DMS53 treated with DMSO at 0.1 percent for 48 hours (cell line): Measurements from ENCODE around the gene ALPK3.

Source experiments
- DNase-seq: peaks from one replicate; lab custom pipeline; 2025; ENCODE audit not compliant: unreplicated experiment; lab: John Stamatoyannopoulos, UW

The ALPK3 gene, protein sequence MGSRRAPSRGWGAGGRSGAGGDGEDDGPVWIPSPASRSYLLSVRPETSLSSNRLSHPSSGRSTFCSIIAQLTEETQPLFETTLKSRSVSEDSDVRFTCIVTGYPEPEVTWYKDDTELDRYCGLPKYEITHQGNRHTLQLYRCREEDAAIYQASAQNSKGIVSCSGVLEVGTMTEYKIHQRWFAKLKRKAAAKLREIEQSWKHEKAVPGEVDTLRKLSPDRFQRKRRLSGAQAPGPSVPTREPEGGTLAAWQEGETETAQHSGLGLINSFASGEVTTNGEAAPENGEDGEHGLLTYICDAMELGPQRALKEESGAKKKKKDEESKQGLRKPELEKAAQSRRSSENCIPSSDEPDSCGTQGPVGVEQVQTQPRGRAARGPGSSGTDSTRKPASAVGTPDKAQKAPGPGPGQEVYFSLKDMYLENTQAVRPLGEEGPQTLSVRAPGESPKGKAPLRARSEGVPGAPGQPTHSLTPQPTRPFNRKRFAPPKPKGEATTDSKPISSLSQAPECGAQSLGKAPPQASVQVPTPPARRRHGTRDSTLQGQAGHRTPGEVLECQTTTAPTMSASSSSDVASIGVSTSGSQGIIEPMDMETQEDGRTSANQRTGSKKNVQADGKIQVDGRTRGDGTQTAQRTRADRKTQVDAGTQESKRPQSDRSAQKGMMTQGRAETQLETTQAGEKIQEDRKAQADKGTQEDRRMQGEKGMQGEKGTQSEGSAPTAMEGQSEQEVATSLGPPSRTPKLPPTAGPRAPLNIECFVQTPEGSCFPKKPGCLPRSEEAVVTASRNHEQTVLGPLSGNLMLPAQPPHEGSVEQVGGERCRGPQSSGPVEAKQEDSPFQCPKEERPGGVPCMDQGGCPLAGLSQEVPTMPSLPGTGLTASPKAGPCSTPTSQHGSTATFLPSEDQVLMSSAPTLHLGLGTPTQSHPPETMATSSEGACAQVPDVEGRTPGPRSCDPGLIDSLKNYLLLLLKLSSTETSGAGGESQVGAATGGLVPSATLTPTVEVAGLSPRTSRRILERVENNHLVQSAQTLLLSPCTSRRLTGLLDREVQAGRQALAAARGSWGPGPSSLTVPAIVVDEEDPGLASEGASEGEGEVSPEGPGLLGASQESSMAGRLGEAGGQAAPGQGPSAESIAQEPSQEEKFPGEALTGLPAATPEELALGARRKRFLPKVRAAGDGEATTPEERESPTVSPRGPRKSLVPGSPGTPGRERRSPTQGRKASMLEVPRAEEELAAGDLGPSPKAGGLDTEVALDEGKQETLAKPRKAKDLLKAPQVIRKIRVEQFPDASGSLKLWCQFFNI (N-terminal part only)

GRCh38 chr15:84816694-84817465 lies at the start of gene ALPK3:
Gene ALPK3 (plus strand): TSS chr15:84817356. CDS start chr15:84817453, 97 bp downstream.
- DNase-seq = peak; percentile 13

DNA sequence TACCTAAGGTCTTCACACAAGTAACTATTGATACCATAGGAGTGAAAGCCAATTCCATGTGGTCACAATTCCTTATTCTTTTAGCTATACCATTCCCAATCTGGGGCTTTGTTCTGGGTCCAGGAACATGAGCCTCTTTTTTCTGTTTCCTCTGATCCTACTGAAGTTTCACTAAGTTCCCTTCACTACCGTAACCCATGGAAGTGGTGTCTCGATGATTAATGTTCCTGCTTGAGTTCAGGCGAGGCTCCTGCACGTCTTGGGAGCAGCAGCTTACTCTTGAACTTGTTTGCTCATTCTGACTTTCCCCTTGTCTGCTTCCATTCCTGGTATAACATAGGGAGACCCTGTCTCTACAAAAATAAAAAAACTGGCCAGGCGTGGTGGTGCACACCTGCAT lies 45.1 kb upstream of the ALPK3 start:
- no peak for DNase-seq

DNA sequence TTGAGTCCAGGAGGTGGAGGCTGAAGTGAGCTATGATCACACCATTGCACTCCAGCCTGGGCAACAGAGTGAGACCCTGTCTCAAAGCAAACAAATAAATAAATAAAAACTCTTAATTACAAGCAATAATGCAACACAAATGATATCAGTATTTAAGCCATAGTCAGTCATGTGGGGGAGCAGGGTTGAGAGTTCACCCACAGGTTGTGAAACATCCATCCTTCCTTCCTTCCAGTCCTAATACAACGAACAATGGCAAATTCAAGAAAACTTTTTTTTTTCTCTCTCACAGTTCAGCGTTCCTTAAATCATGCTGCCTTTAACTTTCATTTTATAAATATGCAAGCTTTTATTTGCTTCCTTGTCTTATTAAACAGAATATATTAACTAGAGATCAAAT lies 44.7 kb upstream of the ALPK3 start:
- no peak for DNase-seq

GRCh38 chr15:84773716-84774115 lies 43.4 kb upstream of the ALPK3 start:
- no peak for DNase-seq

DNA sequence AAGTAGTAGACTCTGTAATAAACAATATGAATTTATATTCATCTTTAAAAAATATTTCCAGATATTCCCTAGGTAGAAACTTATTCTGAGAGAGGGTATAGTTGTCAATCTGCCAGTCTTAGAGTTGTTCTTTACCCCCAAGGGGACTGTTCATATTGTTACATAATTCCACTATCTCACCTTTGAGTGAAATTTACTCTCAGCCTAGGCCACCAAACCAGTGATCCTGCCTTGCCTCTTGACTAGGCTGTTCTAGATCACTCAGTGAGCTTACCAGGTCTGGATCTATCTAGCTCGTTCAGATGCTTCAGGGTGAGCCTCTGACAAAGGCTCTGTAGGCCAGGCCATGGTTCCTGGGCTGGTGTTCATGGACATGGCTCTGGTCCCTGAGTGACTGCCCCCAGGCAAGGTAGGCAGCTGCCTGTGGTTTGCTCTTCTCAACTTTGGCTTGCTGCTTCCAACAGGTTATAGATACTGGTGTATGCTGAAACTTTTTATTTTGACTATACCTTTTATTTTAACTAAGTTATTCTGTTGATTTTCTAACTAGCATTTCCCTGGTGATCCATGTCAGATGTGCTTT lies 41.2 kb upstream of the ALPK3 start:
- no peak for DNase-seq

GRCh38 chr15:84778194-84778593 lies 39.0 kb upstream of the ALPK3 start:
- no peak for DNase-seq

DNA sequence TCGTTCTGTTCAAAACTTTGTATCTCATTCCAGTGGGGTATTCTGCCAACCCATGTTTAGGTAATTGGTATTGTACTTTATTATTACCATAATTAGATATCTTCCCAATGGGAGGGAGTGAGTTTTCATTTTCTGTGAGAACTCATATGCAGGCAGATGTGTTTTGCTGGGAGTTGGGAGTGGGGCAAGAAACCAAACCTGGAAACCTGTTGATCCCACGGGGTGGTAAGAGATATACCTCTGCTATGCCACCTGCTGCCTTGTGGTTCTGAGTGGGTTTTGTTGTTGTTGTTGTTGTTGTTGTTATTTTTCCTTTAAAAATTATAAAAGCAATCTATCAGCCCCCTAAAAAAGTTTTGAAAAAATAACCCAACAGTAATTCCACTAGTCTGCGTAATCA lies 36.7 kb upstream of the ALPK3 start:
- no peak for DNase-seq

DNA sequence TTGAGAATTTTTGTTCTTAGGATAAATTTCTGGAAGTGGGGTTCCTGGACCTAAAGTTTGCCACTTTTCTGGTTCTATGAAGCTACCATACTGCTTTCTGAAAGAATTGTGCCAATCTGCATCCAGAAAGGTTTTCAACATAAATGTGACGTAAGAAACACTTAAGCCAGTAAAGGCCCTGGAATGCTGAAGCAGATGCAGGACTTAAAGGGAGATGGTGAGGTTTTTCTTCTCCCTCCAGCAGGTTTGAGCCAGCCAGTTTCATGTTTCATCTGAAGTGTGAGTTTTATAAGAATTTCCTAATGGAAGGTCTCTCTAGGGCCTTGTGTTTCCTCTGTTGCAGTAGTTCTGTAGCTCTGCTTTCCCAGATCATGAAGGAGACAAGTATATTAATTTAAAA lies 35.7 kb upstream of the ALPK3 start:
- no peak for DNase-seq

- no peak for DNase-seq
Measured at GRCh38 chr15:84782346-84782745, 34.8 kb upstream of the ALPK3 start.

GRCh38 chr15:84783493-84784251 lies 33.5 kb upstream of the ALPK3 start:
- DNase-seq = no peak

GRCh38 chr15:84784262-84784661 lies 32.9 kb upstream of the ALPK3 start:
- no peak for DNase-seq

- DNase-seq = no peak
Measured at GRCh38 chr15:84785053-84785452, 32.1 kb upstream of the ALPK3 start.

DNA sequence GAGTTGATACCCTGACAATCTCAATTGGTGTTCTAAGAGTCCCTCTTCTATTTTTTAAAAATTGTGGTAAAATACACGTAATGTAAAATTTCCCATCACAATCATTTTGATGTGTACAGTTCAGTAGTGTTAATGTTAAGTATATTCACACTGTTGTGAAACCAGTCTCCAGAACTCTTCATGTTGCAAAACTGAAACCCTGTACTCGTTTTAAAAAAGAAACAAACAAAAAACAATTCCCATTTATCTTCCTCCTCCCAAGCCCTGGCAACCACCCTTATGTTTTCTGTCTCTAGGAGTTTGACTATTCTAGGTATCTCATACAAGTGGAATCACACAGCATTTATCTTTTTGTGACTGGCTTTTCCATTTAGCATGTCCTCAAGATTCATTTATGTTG lies 28.7 kb upstream of the ALPK3 start:
- DNase-seq = no peak

DNA sequence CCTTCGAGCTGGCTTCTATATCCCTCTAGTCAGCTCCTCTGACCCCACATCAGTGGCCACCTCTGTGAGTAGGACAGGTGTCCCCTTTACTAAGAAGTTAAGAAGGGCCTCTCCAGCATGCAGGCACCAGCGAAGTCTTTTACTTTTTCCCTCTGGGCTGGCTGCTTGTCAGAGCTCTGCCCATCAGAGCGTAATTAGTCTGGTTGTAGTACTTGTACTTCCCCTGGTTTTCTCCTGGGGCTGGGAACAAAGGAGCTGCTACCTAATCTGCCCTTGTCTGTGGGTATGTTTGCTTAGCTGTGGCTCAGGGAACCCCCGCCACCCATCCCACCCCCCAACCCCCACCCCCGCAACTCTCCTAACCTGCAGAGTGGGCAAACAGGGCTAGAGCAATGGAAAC lies 27.4 kb upstream of the ALPK3 start:
- DNase-seq = no peak

- no peak for DNase-seq
Measured at GRCh38 chr15:84790676-84791075, 26.5 kb upstream of the ALPK3 start.

DNA sequence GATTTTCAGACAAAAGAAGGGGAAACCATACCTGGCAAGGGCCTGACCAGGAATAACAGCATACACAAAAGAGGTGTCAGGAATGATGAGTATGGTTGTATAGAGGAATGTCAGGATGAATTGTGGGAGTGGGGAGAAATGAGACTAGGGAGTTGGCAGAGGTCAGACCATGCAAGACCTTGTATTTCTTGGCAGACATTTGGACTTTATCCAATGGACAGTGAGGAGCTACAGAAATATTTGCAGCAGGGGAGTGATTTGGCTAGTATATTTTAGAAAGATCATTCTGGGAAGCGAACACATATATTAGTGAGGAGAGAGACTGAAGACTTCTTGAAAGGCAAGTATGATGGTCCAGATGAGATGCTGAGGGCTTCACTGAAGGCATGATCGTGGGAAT lies 25.4 kb upstream of the ALPK3 start:
- DNase-seq = no peak

GRCh38 chr15:84793431-84794161 lies 23.6 kb upstream of the ALPK3 start:
- no peak for DNase-seq

DNA sequence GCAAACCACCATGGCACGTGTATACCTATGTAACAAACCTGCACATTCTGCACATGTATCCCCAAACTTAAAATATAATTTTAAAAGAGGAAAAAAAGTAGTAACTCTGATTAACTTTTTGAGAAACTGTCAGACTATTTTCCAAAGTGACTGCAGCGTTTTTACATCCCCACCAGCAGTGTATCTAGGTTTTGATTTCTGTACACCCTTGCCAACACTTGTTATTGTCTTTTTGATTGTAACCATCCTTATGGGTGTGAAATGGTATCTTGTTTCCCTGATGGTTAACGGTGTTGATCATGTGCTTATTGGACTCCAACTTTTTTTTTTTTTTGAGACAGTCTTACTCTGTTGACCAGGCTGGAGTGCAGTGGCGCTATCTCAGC lies 23.0 kb upstream of the ALPK3 start:
- DNase-seq = no peak

DNA sequence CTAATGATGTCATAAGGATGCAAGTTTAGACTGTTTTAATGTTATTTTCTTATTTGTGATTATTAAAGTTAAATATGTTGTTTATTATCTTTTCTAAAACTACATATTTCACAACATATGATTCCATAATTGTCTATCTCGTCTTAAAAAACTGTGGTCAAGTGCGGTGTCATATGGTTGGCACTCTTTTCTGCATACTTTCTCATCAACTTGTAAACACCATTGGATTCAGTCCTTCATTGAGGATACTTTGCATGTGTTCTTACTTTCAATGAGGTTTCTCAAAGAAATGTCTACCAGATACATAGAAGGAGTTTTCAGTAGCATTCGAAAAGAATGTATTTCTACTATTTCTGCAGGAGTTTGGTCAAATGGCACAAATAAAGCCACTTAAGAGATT lies 22.0 kb upstream of the ALPK3 start:
- no peak for DNase-seq
